ENCODE data around the gene CARNS1.
A peak's percentile ranks its signal among the peaks of the same experiment; 100 is the strongest.

The CARNS1 gene

GRCh38 chr11:67415501-67416304, at the start of gene CARNS1:
Gene CARNS1, plus strand, starts transcription at chr11:67415678. Its CDS starts 522 bp downstream, at chr11:67416200.
- no peak for DNase-seq

- DNase-seq = no peak
Measured at GRCh38 chr11:67365736-67366444, 49.6 kb upstream of the CARNS1 start.

GRCh38 chr11:67366546-67366945, 48.9 kb upstream of the CARNS1 start:
- peak; percentile 6 for DNase-seq

- no peak for DNase-seq
Measured at GRCh38 chr11:67366961-67367760, 48.3 kb upstream of the CARNS1 start.

GRCh38 chr11:67367761-67368227, 47.7 kb upstream of the CARNS1 start:
- no peak for DNase-seq

GRCh38 chr11:67368621-67369020, 46.9 kb upstream of the CARNS1 start:
- no peak for DNase-seq

- no peak for DNase-seq
Measured at GRCh38 chr11:67369275-67369674, 46.2 kb upstream of the CARNS1 start.

GRCh38 chr11:67369801-67370284, 45.6 kb upstream of the CARNS1 start:
- DNase-seq = no peak

GRCh38 chr11:67370351-67371076, 45.0 kb upstream of the CARNS1 start:
- DNase-seq = no peak

- no peak for DNase-seq
Measured at GRCh38 chr11:67371189-67371910, 44.1 kb upstream of the CARNS1 start.

GRCh38 chr11:67371911-67372320, 43.6 kb upstream of the CARNS1 start:
- DNase-seq = no peak

GRCh38 chr11:67372321-67372992, 43.0 kb upstream of the CARNS1 start:
- no peak for DNase-seq

GRCh38 chr11:67372993-67373647, 42.4 kb upstream of the CARNS1 start, which contains the start of gene CLCF1:
Gene CLCF1, minus strand, starts transcription at chr11:67373598. Its CDS starts 59 bp downstream, at chr11:67373539.
- DNase-seq = no peak

- no peak for DNase-seq
Measured at GRCh38 chr11:67373648-67374570, 41.6 kb upstream of the CARNS1 start.

GRCh38 chr11:67374571-67375281, 40.8 kb upstream of the CARNS1 start:
- no peak for DNase-seq

- DNase-seq = no peak
Measured at GRCh38 chr11:67375320-67376055, 40.0 kb upstream of the CARNS1 start.

GRCh38 chr11:67376063-67376820, 39.2 kb upstream of the CARNS1 start:
- DNase-seq = no peak
